Measurements from ENCODE around the gene PHLDA3.
A peak's percentile ranks its signal among the peaks of the same experiment; 100 is the strongest.
"Not testable (repeated sequence)": the region's sequence is repeated elsewhere in the genome, so short reads cannot be mapped to it uniquely, and the experiment has no call there.

Gene PHLDA3

GRCh38 chr1:201485184-201485774 lies 16.3 kb upstream of the PHLDA3 start:
- DNase-seq, result no peak

DNA sequence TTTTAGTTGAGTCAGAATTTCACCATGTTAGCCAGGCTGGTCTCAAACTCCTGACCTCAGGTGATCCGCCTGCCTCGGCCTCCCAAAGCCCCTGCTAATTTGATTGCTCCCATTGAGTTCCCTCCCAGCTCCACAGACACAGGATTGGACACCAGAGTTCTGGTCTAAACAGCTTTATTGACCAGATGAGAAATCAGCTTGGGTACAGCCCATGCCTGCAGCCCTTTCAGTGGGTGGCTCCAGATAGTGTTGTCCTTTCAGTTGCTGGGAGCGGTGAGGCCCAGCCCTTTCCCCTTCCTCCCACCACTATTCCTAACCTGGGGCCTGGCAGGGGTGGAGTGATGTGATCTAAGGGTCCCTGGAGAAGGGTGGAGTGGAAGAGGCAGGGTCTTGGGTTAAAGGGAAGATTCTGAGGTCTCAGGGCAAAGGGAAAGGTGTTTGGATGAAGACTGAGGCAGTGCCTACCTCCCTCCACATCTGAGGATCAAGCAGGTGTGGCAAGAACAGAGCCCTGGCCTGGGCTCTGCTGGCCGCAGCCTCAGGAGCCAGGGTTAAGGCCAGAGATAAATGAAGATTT lies 14.5 kb upstream of the PHLDA3 start:
- no peak for DNase-seq

DNA sequence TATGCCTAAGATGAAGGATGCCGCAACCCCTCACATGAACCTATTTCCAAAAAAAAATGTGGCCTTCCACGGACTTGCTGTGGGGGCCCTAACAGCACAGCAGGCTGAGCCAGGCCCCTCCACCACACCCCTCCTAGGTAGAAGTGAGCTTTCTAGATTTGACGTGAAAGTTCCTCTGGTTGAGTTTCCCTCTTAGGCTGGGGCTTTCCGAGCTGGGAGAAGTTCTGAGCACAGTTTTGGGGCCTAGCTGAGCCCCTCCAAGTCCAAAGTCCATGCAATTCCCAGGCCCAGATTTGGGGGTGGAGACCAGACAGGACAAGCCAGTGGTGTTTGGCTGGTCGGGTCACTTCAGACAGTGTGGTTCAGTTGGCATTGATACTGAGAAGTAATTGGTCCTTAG lies 13.8 kb upstream of the PHLDA3 start:
- no peak for DNase-seq

DNA sequence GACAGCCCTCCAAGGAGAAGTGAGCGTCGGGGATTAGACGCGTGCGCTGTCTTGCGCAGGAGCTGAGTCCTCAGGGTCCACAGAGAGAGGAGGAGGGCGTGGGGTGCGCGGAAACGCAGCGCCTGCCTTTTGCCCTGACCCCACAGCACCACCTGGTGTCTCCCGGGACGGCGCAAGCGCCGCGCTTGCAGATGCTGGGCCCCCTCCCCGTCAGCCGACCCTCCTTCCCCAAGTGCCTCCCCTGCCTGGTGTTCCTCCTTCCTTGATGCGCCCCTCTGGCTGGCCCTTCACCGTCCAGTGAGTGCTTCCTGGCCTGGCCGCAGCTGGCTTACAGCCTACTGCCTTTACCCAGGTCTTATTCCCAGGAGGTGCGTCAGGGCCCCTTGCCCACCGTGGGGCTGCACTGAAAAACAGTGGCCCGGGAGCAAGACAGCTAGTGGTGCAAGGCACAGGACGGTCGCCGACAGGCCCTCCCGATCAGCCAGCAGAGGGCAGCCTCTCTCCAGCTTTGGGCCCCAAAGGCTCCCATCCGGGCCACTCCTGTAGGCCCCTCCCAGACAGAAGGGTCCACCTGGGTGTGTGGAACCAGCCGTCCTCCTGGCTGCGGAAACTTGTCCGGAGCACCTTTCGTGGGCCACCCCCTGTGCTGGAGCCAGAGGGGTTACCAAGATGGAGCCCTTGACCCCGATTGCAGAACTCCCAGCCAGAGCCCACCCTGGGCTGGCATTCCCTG lies 12.9 kb upstream of the PHLDA3 start:
- peak; percentile 25 to 75 (median 55) for DNase-seq

- DNase-seq, result no peak
Measured at GRCh38 chr1:201481004-201481380, 12.0 kb upstream of the PHLDA3 start.

- peak in 1 of 4 experiments; percentile 12 for DNase-seq
Measured at GRCh38 chr1:201480231-201481003, 11.4 kb upstream of the PHLDA3 start.

DNA sequence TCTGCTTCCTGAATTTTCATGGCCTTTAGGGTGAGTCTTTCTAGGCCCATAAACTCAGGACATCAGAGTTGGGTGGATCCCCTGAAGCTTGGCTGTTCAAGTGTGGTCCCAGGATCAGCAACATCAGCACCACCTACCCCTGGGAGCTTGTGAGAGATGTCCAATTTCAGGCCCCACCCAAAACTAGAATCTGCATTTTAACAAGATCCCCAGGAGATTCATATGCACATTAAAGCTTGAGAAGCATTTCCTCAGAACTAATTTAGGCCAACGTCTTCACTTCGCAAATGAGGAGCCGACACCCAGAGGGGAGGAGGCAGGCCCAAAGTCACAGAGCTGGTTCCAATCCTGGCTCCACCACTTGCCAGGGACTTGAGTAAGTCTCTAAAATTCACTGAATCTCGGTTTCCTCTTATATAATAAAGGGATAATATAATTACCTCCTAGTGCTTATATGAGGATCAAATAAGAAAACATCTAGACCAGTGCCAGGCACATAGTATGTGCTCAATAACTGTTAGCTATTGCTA lies 10.3 kb upstream of the PHLDA3 start:
- DNase-seq, result no peak

- not testable (repeated sequence) for DNase-seq
Measured at GRCh38 chr1:201478666-201479065, 9.7 kb upstream of the PHLDA3 start.

- DNase-seq, result no peak
Measured at GRCh38 chr1:201476670-201477344, 7.8 kb upstream of the PHLDA3 start.

- DNase-seq, result no peak
Measured at GRCh38 chr1:201475915-201476669, 7.1 kb upstream of the PHLDA3 start.

- no peak for DNase-seq
Measured at GRCh38 chr1:201475130-201475529, 6.1 kb upstream of the PHLDA3 start.

GRCh38 chr1:201473296-201473695 lies 4.3 kb upstream of the PHLDA3 start:
- DNase-seq, result no peak

DNA sequence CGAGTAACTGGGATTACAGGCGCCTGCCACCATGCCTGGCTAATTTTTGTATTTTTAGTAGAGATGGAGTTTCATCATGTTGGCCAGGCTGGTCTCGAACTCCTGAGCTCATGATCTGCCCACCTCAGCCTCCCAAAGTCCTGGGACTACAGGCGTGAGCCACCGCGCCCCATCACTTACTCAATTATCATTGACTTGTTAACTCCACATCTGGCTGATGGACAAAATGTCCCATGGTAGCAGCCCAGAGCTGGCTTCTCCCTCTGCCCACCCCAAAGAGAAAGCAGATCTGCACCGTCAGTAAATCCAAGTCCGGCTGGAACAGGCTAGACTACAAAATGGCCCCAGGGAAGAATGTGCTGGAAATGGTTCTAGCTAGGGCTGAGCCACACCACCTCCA lies 3.3 kb upstream of the PHLDA3 start:
- not testable (repeated sequence) for DNase-seq

DNA sequence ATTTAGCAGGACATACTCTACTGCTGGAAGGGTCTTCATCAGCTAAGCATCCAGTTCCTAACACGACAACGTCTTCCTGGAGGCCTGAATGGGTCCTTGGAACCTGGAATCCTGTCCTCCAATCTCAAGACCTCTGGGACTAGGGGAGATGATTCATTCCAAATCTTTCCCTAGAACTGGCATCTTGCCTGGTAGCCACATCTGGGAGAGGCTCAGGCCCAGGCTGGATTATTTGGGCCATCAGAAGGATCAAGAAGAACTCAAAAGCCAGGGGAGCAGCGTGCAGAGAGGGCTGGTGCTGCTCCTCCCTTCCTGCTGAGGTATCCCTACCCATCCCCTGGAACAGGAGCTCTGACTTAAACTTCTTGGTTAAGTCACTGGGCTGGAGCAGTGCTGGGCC lies 2.8 kb upstream of the PHLDA3 start:
- no peak for DNase-seq

DNA sequence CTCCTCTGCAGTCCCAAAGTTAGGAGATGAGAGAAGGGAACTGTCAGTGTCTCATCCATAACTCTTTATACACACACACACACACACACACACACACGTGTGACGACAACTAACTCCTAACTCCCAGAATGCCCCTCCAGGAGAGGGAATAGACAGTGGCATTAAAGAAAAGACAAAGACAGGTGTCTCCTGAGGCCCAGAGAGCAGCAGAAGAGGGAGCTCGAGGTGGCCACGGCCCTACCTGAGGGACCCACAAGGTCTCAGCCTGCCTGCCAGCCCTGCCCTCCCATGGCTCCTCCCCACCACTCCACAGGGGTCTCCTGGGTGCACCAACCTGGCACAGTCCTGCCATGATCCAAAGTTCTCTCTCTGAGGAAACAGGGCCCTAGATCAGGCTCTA lies 1.6 kb upstream of the PHLDA3 start:
- DNase-seq, result no peak

DNA sequence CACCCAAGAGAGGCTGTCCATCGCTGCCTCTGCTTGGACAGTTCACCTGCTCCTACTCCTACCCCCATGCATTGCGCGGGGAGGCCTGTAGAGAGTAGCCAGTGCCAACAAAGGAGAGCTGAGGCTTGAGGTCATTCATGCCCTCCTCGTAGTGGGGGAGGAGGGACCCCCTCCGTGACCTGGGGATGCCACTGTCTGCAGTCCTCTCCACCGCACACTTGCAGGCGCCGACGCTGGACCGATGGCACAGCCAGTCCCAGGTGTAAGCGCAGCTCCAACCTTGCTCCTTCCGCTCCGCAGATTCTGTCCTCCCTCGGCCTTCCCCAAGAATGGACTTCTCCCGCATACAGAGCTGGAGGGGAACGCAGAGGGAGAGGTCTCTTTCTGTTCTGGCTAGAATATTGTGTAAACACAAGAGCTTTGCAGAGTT lies 672 bp upstream of the PHLDA3 start:
- no peak for DNase-seq

- DNase-seq, result no peak
Measured at GRCh38 chr1:201468501-201468843, 516 bp downstream of the PHLDA3 start.

DNA sequence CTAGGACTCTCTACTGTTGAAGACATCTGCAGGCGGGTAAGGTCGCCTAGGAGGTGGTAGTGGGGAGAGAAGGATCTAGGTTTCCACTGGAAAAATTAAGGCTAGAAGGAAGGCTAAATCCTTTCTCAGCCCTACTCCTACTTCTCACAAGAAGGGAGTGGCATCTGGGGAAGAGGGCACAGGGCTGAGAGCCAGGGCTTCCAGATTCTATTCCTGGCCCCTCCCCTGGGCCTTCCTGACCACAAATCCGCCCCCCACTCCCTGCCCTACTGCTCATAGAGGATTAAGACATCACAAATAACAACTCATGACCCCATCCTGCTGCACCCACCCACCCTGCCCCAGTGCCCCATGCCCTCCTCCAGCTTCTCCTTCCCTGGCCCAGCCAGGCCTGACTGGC lies 2.5 kb downstream of the PHLDA3 start:
- no peak for DNase-seq

DNA sequence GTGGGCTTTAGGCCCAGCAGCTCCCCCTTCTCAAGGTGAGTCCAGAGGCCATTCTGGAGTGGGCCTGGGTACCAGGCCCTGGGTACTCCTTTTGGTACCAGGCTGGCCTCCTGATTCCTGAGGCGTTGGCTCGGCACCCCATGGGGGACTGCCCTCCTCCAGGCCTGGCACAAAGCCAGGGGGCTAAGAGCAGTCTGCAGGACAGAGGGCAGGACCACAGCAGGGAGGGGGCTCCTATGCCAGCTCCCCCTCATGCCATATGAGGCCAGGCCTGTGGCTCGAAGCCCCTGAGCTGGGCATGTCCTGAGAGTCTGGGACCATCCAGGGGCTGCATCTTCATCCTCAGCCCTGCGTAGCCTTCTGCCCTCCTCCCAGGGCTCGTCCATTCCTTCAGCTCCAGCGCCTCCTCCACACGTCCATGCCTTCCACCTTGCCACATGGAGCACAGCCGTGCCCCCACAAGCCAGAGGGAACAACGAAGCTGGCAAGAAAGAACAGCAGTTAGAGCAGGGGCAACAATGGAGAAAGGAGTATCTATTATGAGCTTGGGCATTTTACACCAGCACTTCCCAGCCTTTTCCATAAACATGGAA lies 3.2 kb downstream of the PHLDA3 start:
- no peak for DNase-seq

DNA sequence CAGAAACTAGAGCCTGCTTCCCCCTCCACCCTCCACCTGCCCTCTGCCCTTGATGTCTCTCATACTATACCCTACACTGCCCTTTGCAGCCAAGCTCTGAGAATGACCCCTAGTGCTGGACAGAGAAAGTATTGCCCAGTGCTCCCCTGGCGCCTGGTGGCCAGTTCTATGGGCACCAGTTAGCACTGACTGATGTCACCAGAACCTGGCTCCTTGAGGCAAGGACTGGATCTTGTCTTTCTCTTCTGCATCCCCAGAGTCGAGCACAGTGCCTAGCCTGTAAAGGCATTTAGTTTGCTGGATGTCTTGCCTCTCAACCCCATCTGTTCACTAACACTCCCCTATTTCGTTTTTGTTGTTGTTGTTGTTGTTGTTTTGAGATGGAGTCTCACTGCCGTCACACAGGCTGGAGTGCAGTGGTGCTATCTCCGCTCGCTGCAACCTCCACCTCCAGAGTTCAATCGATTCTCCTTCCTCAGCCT lies 5.9 kb downstream of the PHLDA3 start:
- DNase-seq, result no peak

GRCh38 chr1:201461645-201462441 lies 7.1 kb downstream of the PHLDA3 start:
- DNase-seq, result no peak
